Breast epithelium (tissue), 4 donors: ENCODE data around the gene GK. TPM values are rescaled to one million over a fixed set of nuclear protein-coding genes. Genes with fewer than 3 reads are reported as not detected.
A peak's percentile ranks its signal among the peaks of the same experiment; 100 is the strongest.
"Not testable (repeated sequence)": the region's sequence is repeated elsewhere in the genome, so short reads cannot be mapped to it uniquely, and the experiment has no call there.

Experiments used
- DNase-seq, 2 donors: peaks; one replicate each; pipeline ENCODE4 v3.0.0-alpha.2; 2019; ENCODE audit warnings: low spot score in 2 of 2
- H3K27ac ChIP-seq, 2 donors: fragments of 200-600 bp; sonication (generic) in 1 of 2; one replicate each; pipeline ENCODE4 v1.5.1; 2016 to 2019; ENCODE audit warnings: mild to moderate bottlenecking in 1 of 2
- H3K27me3 ChIP-seq, 2 donors: fragments of 200-600 bp; sonication (generic) in 1 of 2; one replicate each; pipeline versions ENCODE4 v1.5.1 to v1.6.0; 2017 to 2019; ENCODE audit warnings: control low read depth in 1 of 2, mild to moderate bottlenecking in 1 of 2
- H3K36me3 ChIP-seq: fragments of 200-600 bp; one replicate; pipeline ENCODE4 v1.5.1; 2019
- H3K4me1 ChIP-seq, 2 donors: fragments of 200-600 bp; sonication (generic); one replicate each; pipeline ENCODE4 v1.5.1; 2016 to 2019; ENCODE audit warnings: control low read depth in 1 of 2
- H3K4me3 ChIP-seq, 3 donors: fragments of 200-600 bp; sonication (generic); 1 replicate in 2 of 3; 2 replicates in 1 of 3; pipeline ENCODE4 v1.5.1; 2016 to 2019; ENCODE audit warnings: mild to moderate bottlenecking in 3 of 3, moderate library complexity in 2 of 3
- H3K9me3 ChIP-seq, 2 donors: fragments of 200-600 bp; sonication (generic) in 1 of 2; one replicate each; pipeline ENCODE4 v1.5.1; 2016 to 2019; ENCODE audit warnings: control low read depth in 1 of 2
- POLR2A ChIP-seq: fragments of 450-650 bp; IDR thresholded peaks from one replicate; pipeline ENCODE4 v1.6.1; 2016; ENCODE audit warnings: antibody characterized with exemption, mild to moderate bottlenecking, moderate library complexity
- POLR2AphosphoS5 ChIP-seq, 3 donors: sonication (generic); formaldehyde crosslinking; IDR thresholded peaks; one replicate each; pipeline ENCODE4 v1.6.1; 2017; ENCODE audit warnings: antibody characterized with exemption in 3 of 3
- intact Hi-C: fragments of 100-400 bp; cut with DNase I; formaldehyde crosslinking; loops from one replicate; pipeline ENCODE4 v1.15.1; 2023; ENCODE audit warnings: low total_unique reads
- total RNA-seq, 3 donors: library from RNA; depleted of rRNA; stranded (reverse); fragments of >200 nt; gene quantifications; one replicate each; pipeline ENCODE4 v1.1.0, GENCODE V29; 2016
- TF ChIP-seq, protein P1 (sequence below), 3 donors: fragments of 450-650 bp; IDR thresholded peaks; one replicate each; pipeline ENCODE4 v1.5.1; 2016 to 2017; ENCODE audit warnings: antibody characterized with exemption in 3 of 3, mild to moderate bottlenecking in 3 of 3, moderate library complexity in 3 of 3

The GK gene
- total RNA-seq, 3 donors from 2014 or later: 3.8 to 12.1 (median 6.9) TPM

GRCh38 chrX:30642642-30643041 lies 10.6 kb upstream of the GK start:
- Histone ChIP-seq H3K9me3 (no peaks in the 10 kb centered on the region), H3K36me3 (no peaks in the 10 kb centered on the region), H3K27ac (no peak overlapping the region), H3K27me3 (no peaks in the 10 kb centered on the region), H3K4me3 (no peak overlapping the region), H3K4me1 (no peaks in the 10 kb centered on the region)
- intact Hi-C loops: no loop called here
- no peak for DNase-seq
- no peak for TF ChIP-seq POLR2AphosphoS5 (IDR thresholded peaks at IDR 0.05)
- TF ChIP-seq, protein P1, sequence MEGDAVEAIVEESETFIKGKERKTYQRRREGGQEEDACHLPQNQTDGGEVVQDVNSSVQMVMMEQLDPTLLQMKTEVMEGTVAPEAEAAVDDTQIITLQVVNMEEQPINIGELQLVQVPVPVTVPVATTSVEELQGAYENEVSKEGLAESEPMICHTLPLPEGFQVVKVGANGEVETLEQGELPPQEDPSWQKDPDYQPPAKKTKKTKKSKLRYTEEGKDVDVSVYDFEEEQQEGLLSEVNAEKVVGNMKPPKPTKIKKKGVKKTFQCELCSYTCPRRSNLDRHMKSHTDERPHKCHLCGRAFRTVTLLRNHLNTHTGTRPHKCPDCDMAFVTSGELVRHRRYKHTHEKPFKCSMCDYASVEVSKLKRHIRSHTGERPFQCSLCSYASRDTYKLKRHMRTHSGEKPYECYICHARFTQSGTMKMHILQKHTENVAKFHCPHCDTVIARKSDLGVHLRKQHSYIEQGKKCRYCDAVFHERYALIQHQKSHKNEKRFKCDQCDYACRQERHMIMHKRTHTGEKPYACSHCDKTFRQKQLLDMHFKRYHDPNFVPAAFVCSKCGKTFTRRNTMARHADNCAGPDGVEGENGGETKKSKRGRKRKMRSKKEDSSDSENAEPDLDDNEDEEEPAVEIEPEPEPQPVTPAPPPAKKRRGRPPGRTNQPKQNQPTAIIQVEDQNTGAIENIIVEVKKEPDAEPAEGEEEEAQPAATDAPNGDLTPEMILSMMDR (IDR thresholded peaks at IDR 0.05): no peak
- no peak for TF ChIP-seq POLR2A

GRCh38 chrX:30643313-30643821 lies 9.9 kb upstream of the GK start:
- Histone ChIP-seq H3K4me1 (no peaks in the 10 kb centered on the region), H3K4me3 (no peak overlapping the region), H3K9me3 (no peaks in the 10 kb centered on the region), H3K36me3 (no peaks in the 10 kb centered on the region), H3K27me3 (no peaks in the 10 kb centered on the region), H3K27ac (no peak overlapping the region)
- intact Hi-C loops: no loop called here
- TF ChIP-seq POLR2A (no peak), POLR2AphosphoS5 (IDR thresholded peaks at IDR 0.05) (no peak)
- TF ChIP-seq, protein P1 (IDR thresholded peaks at IDR 0.05): no peak
- no peak for DNase-seq

DNA sequence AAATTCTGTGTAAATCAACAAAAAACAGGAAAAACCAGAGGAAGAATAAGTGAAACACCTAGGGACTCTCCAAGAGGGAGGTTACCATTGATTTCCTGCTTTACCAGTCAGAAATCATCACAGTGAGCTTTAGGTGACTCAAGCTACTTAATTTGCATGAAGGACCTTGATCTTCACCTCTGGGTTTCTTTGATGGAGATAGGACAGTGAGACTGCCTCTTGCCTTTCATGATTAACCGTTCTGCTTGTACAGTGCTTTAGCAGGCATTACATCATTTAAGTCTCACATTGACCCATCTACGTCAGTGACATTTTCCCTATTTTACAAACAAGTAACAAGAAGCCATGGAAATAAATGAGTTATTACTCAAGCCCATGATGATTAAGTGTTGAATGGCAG lies 3.4 kb upstream of the GK start:
- H3K4me3 ChIP-seq: no peak overlapping the region
- intact Hi-C loops: no loop called here
- no peaks in the 10 kb centered on the region for H3K36me3 ChIP-seq
- H3K4me1 ChIP-seq: no peaks in the 10 kb centered on the region
- TF ChIP-seq POLR2AphosphoS5 (IDR thresholded peaks at IDR 0.05) (no peak), POLR2A (no peak)
- TF ChIP-seq, protein P1 (IDR thresholded peaks at IDR 0.05): no peak
- H3K27me3 ChIP-seq: peaks cover 0 to 4% of the 10 kb centered on the region in 2 donors
- DNase-seq: no peak
- H3K27ac ChIP-seq: no peak overlapping the region
- no peaks in the 10 kb centered on the region for H3K9me3 ChIP-seq

- Histone ChIP-seq H3K9me3 (no peaks in the 10 kb centered on the region), H3K4me1 (no peaks in the 10 kb centered on the region), H3K4me3 (peak overlapping the region; percentile 53 to 67 (median 63)), H3K27ac (peak overlapping the region; percentile 71 to 72), H3K36me3 (no peaks in the 10 kb centered on the region), H3K27me3 (peaks cover 0 to 4% of the 10 kb centered on the region in 2 donors)
- peak; percentile 92 to 93 for DNase-seq
- TF ChIP-seq, protein P1 (IDR thresholded peaks at IDR 0.05): no peak
- TF ChIP-seq POLR2AphosphoS5 (IDR thresholded peaks at IDR 0.05): peak in 1 of 3 donors; percentile 34
- TF ChIP-seq POLR2A: no peak
- intact Hi-C loops: no loop called here
Observed at GRCh38 chrX:30652527-30653414, 452 bp upstream of the GK start.

- H3K36me3 ChIP-seq, DNase-seq, H3K9me3 ChIP-seq, H3K27me3 ChIP-seq, intact Hi-C loops, H3K27ac ChIP-seq, H3K4me1 ChIP-seq: not testable (repeated sequence)
- H3K4me3 ChIP-seq: peak overlapping the region in 1 of 3 donors; percentile 67
Observed at GRCh38 chrX:30654386-30654785, 1.2 kb downstream of the GK start.
